T47D (cell line): ENCODE measurements around the gene FCHSD2.

Experiments
- DNase-seq, 2 experiments: peaks; one replicate each; pipeline versions ENCODE4 v3.0.0 to v3.0.0-alpha.2; 2011 to 2012; ENCODE audit warnings: low read depth in 1 of 2, low spot score in 1 of 2
- JUND ChIP-seq: IDR thresholded peaks from 2 replicates; pipeline ENCODE4 v1.6.1; 2012; ENCODE audit warnings: low read depth
- in situ Hi-C: cut with HindIII; loops from 2 replicates; pipeline ENCODE4 v1.10.0; 2016; ENCODE audit warnings: low sequenced_read_pairs, low pct_unique_long_range_greater_than_20kb

Gene FCHSD2

GRCh38 chr11:73177778-73178539 is 35.8 kb upstream of the FCHSD2 start:
- peak; percentile 77 to 88 for DNase-seq
- TF ChIP-seq JUND, result no peak
- in situ Hi-C loops, result no loop called here

- no peak for TF ChIP-seq JUND
- in situ Hi-C loops, result no loop called here
- DNase-seq, result no peak
These were observed 35.3 kb upstream of the FCHSD2 start for GRCh38 chr11:73177380-73177777.

GRCh38 chr11:73176874-73177155 is 34.7 kb upstream of the FCHSD2 start:
- TF ChIP-seq JUND, result no peak
- in situ Hi-C loops, result no loop called here
- no peak for DNase-seq

- in situ Hi-C loops, result no loop called here
- no peak for TF ChIP-seq JUND
- no peak for DNase-seq
These were observed 34.2 kb upstream of the FCHSD2 start for GRCh38 chr11:73176145-73176873.

- no peak for TF ChIP-seq JUND
- no peak for DNase-seq
- in situ Hi-C loops, result no loop called here
These were observed 33.5 kb upstream of the FCHSD2 start for GRCh38 chr11:73175551-73176144.

GRCh38 chr11:73174495-73174791 is 32.3 kb upstream of the FCHSD2 start:
- no peak for TF ChIP-seq JUND
- DNase-seq, result no peak
- in situ Hi-C loops, result no loop called here

- DNase-seq, result no peak
- in situ Hi-C loops, result no loop called here
- TF ChIP-seq JUND, result no peak
These were observed 31.8 kb upstream of the FCHSD2 start for GRCh38 chr11:73173755-73174494.

- in situ Hi-C loops, result no loop called here
- DNase-seq, result no peak
- TF ChIP-seq JUND, result no peak
These were observed 31.0 kb upstream of the FCHSD2 start for GRCh38 chr11:73172992-73173656.

GRCh38 chr11:73171436-73172161 is 29.5 kb upstream of the FCHSD2 start:
- TF ChIP-seq JUND, result no peak
- no peak for DNase-seq
- in situ Hi-C loops, result no loop called here

GRCh38 chr11:73170140-73170539 is 28.0 kb upstream of the FCHSD2 start:
- TF ChIP-seq JUND, result no peak
- peak; percentile 59 to 71 for DNase-seq
- in situ Hi-C loops, result no loop called here

- in situ Hi-C loops, result no loop called here
- no peak for TF ChIP-seq JUND
These were observed 26.9 kb upstream of the FCHSD2 start for GRCh38 chr11:73168925-73169579.

GRCh38 chr11:73167363-73167954 is 25.3 kb upstream of the FCHSD2 start:
- DNase-seq, result no peak
- in situ Hi-C loops, result no loop called here
- no peak for TF ChIP-seq JUND

More at GRCh38 chr11:73168925-73169579, 26.9 kb upstream of the FCHSD2 start:
- no peak for DNase-seq
